Epithelial cell of prostate (primary cell): ENCODE data around the gene CENPQ.
A peak's percentile ranks its signal among the peaks of the same experiment; 100 is the strongest.

Experiments used
- DNase-seq: peaks from one replicate; pipeline ENCODE4 v3.0.0-alpha.2; 2011; ENCODE audit warnings: low read depth, low spot score
- H3K27ac ChIP-seq: fragments of 450-650 bp; 2 replicates; pipeline ENCODE4 v1.5.1; 2017; ENCODE audit warnings: mild to moderate bottlenecking

CENPQ gene

DNA sequence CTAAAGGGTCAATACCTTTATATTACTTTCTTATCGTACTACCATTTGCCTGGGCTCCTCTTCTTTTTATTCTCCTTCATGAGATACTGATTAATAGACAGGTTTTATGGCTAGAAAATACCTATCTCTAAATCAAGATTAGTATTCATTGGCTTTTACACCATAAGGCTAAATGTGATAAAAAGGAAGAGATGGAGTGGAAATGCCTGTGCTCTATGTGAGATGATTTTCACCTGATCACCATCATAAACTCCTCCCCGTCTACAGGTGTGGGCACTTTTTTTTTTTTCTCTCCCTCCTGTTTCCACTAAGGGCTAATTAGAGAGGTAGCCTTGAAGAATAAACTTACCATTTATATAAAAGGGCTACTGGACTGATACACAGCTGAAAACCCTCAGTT lies 36.5 kb downstream of the CENPQ start, which contains the start of gene GLYATL3:
Gene GLYATL3 (plus strand): TSS at position 301 of the 400 bp plus-strand sequence. CDS start 12,068 bp downstream, outside the sequence.
- H3K27ac ChIP-seq: no peak within 1 kb of the TSS
- no peak for DNase-seq

DNA sequence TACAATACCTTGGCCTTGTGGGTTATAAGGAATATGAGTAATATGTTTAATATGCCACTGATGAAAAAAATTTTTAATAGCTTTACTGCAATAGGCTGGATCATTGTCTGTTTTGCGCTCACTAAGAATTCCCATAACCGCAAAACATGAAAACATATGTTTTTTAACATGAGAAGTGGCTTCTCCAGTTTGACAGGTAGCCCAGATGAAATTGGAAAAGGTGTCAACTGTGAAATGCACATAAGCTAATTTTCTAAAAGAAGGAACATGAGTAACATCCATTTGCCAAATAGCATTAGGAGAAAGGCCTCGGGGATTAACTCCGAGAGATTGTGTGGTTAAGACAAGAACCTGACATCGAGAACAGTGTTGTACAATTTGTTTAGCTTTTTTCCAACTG lies 41.5 kb downstream of the CENPQ start:
- H3K27ac ChIP-seq: no peak overlapping the region
- DNase-seq: no peak

DNA sequence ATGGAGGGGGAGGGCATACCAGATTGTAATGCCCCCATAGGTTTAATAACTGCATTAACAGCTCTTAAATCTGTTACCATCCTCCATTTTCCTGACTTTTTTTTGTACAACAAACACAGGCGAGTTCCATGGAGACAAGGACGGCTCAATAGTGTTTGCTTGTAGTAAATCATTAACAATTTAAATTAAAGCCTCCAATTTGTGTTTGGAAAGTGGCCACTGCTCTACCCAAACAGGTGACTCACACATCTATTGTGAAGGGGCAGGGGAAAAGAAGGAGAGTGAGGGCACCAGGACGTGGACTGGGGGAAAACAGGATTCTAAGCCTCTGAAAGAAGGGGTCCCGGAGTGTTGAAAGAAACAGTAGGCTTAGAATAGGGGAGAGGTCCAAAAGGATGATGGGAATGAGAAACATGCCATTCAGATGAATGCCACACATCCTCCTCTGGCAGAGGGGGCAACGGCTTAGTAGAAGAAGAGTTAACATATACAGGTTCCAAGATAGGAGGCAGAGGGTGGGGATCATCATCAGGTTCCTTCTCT lies 43.5 kb downstream of the CENPQ start:
- no peak for DNase-seq
- no peak overlapping the region for H3K27ac ChIP-seq

DNA sequence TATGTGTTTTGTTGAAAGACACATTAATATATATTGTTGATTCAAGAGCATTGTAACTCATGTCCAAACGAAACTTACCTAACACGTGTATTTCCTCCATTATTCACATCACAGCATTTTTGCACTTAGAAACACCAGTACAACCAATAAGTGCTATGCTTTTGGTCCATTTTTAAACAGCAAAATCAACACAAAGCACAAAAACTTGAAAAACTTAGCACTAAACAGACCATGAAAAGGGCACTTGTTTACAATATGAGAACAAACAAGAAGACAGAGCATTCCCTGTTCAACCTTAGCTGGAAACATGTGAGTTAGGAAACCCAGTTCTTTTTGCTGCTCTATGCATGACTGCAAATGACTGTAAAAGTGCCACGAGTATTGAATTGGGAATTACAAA lies 46.2 kb downstream of the CENPQ start:
- no peak for DNase-seq
- H3K27ac ChIP-seq: no peak overlapping the region

DNA sequence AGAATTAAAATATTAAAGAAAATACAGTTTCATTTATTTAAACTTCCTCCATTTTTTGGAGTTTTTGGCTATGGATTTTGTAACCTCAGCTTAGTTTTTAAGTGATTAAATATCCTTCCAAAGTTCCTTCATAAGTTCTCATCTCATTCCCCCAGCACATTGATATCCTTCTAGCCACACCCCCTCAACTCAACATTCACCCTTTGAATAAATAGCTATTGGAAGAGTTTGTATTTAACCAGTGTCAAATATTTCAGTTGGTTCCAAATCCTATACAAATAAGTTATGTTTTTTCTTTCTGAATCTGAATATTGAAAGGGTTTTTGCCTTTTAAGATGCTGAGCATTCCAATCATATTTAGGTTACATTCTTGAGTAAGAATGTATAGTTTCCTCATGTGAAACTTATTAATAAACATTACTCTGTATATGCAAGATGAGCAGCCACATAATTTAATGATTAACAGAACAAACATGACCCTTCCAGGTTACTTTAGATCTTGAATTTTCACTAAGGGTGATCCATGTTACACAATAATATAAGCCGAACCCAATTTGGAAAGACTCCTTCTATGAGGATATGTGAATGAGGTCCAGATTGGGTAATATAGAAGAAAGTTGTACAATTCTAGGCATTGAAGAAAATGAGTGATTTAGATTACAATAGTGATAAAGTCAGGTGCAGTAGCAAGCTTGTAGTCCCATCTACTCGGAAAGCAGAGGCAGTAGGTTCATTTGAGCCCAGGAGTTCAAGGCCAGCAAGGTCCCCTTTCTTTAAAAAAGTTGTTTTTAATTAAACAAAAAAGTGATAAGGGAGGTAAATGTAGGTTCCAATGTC lies 50.2 kb downstream of the CENPQ start:
- DNase-seq: no peak
- H3K27ac ChIP-seq: no peak overlapping the region

DNA sequence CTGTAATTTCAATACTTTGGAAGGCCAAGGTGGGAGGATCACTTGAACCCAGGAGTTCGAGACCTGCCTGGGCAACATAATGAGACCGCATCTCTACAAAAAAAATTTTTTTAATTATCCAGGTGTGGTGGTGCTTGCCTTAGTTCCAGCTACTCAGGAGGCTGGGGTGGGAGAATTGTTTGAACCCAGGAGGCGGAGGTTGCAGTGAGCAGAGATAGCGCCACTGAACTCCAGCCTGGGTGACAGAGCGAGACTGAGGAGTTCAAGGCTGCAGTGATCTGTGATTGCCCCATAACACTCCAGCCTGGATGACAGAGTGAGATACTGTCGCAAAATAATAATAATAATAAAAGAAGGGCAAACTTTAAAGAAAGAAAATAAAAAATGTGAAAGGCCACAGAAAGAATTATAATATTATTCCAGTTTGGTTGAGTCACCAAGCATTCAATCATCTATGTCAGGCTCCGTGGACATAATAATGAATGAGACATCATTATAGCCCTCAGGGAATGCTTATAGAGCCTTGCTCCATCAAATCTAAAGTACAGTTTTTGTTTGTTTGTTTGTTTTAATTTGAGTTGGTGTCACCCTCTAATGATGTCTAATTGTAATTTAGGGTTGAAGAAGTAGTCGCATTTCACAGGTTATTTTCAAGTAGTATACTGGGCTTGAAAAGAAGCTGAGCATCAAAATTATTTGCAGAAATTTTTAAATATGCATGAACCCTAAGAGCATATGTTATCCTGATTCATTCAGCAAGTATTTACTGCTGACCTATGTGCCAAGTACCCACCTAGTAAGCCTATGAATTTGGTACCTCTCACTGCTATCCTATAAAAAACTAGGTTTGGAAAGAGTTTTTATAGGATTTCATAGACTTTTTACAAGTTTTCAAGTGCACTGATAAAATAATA lies 51.7 kb downstream of the CENPQ start:
- H3K27ac ChIP-seq: peak overlapping the region; percentile 20
- no peak for DNase-seq

DNA sequence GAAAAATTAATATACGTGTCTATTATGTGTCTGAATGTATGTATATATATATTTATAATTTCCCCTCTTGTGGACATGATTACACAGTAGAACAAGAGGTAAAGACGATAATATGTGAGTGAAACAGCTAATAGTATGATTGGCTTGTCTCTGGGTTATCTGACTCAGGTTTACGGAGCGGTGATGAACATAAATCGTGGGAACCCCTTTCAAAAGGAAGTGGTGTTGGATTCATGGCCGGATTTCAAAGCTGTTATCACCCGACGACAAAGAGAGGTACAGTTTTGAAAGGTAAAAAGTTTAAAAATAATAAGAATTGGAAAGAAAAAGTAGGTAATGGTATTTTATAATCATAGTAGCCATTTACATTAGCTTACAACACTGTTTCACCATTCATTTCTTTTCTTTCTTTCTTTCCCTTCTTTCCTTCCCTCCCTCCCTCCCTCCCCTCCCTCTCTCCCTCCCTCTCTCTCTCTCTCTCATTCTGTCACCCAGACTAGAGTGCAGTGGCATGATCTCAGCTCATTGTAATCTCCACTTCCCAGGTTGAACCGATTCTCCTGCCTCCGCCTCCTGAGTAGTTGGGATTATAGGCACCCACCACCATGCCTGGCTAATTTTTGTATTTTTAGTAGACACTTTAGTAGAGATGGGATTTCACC lies 52.4 kb downstream of the CENPQ start:
- H3K27ac ChIP-seq: peak overlapping the region; percentile 20
- no peak for DNase-seq

DNA sequence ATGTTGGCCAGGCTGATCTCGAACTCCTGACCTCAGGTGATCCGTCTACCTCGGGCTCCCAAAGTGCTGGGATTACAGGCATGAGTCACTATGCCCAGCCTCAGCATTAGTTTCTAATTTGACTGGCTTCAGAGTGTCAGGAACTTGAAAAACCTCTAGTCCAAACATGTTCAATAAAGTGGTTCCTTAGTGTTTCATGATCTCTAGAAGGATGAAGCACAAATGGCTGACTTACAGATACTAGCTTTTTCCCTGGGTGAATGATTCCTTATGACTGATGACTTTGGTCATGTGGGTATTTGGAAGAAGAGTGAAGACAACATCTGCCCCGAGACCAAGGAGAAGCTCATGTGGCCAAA lies 53.0 kb downstream of the CENPQ start:
- peak overlapping the region; percentile 20 for H3K27ac ChIP-seq
- DNase-seq: peak; percentile 36

DNA sequence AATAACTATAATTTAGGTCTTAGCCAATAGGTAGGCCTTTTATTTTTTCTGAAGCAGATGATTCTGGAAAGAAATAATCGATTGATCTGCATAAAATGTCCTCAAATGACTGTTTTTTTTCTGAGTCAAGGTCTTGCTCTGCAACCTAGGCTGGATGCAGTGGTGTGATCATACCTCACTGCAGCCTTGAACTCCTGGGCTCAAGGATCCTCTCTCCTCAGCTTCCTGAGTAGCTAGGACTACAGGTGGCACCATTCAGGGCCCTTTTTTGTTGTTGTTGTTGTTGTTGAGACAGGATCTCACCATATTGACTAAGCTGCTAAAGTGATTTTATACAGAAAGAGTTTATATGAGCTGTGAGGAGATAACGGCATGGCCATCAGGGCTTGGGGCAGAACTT lies 54.7 kb downstream of the CENPQ start:
- no peak for DNase-seq

DNA sequence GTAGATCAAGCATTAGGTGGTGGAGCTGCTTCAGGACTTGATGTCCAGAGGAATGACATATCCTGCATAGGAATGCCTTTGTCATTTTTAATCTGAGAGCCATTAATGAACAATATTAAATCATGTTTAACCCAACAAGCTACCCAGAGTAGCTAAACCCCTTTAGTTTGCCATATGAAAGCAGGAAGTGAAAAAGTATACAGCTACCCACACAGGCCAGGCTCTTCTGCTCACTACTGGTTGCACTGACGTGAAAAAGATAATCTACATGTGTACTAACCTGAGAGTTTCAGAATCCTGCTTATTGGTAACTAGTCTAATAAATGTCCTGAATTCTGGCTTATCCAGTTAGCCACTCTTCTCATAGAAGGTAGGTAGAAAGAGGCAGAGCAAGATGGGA lies 56.5 kb downstream of the CENPQ start:
- no peak for DNase-seq
- no peak overlapping the region for H3K27ac ChIP-seq

More for the DNA sequence above, 54.7 kb downstream of the CENPQ start:
- H3K27ac ChIP-seq: no peak overlapping the region

DNA sequence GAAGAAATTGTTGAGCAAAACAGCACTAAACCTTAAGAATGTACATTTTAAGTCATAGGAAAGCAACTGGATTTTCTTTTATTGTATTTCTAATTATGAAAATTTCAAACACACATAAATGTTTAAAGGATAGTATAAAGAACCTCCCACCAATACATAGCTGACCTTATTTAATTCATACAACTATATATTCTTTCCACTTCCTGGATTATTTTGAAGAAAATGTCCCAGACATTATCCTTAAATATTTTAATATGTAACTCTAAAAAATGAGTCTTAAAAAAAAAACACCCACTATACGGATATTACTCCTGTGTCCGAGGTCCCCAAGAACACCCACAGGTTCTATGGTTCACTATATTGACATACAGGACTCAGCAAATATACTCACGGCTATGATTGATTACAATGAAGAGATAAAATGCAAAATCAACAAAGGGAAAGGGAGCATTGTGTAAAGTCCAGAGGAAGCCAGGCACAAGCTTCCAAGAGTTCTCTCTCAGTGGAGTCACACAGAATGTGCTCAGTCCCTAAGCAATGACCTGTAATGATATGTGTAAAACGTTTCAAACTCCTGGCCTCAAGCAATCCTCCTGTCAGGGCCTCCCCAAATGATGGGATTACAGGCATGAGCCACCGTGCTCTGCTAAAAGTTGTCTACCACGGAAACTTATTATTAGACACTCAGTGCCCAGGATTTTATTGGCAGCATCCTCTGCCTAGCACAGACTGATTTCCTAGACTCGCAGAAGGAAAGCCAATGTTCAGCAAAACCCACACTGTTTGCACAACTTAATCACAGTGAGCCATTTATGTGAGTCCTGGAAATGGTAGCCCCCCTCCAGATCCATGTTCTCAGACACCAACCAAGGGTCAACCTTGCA lies 59.8 kb downstream of the CENPQ start:
- H3K27ac ChIP-seq: no peak overlapping the region
- DNase-seq: no peak

DNA sequence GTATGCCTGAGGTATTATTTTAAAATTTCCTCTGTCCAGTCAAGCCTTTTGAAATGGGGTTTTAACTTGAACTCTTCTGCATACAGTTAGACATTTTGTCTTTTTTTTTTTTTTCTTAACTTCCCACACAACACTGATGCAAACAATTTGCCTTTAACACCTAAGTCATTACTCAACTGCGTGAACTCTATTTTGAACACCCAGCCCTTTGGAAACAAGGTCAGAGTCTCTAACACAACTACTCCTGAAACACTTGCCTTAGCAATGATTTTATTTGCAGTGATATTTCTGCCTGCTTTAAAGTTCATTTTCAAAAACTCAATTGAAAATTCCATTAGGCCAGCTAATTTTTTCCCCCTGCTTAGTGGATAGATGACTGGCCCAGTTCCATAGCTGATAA lies 60.7 kb downstream of the CENPQ start:
- no peak overlapping the region for H3K27ac ChIP-seq
- no peak for DNase-seq

DNA sequence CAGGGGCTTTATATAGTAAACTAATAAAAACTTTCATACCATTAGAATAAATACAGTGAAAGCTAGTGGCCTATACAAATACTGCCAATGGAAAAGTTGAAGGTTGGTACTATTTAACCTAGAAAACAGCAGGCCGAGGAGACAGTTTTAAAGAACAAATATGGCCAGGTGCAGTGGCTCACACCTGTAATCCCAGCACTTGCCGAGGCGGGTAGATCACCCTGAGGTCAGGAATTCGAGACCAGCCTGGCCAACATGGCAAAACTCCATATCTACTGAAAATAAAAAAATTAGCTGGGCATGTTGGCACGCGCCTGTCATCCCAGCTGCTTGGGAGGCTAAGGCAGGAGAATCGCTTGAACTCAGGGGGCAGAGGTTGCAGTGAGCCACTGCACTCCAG lies 61.4 kb downstream of the CENPQ start:
- no peak overlapping the region for H3K27ac ChIP-seq
- DNase-seq: no peak

DNA sequence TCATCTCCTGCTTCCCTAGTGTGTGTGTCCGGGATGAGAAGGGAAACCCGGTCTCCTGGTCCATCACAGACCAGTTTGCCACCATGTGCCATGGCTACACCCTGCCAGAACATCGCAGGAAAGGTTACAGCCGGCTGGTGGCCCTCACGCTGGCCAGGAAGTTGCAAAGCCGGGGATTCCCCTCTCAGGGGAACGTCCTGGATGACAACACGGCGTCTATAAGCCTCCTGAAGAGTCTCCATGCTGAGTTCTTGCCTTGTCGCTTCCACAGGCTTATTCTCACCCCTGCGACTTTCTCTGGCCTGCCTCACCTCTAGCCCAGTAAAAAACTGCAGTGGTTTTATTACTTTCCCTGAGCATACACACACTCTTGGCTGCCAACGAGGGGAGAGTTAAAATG lies 63.4 kb downstream of the CENPQ start:
- no peak for DNase-seq
- no peak overlapping the region for H3K27ac ChIP-seq

DNA sequence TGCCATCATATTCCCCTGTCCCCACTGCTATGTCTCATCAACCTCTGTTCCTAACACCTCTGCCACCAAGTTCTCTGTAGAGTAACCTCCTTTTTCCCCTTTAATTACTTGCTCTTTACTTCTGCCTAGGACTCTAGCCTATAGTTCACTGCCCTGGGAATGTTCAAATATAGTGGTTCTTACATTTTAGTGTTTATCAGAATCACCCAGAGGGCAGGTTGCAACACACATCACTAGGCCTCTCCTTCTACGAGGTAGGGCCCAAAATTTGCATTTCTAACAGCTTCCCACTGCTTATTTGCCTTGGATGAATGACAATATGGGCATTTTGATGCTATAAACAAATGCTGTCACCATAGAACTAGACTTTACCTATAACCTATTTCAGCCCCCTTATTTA lies 64.2 kb downstream of the CENPQ start:
- H3K27ac ChIP-seq: no peak overlapping the region
- DNase-seq: no peak

DNA sequence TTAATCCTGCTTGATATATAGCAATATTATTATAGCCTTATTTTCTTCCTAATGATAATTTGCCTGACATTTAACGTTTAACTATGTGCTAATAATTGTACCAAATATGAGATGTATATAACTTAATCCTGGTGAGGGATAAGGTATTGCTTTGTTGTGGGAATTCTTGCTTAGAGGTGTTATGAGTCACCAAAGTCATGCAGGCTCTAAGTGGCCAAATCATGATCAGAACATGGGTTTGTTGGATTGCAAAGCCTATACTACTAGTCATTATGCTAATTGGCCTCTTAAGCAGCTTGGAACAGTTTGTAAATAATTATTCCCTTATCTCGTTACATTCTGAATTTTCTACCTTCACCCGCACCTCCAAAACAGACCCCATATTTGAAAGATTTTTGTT lies 65.4 kb downstream of the CENPQ start:
- DNase-seq: no peak
- no peak overlapping the region for H3K27ac ChIP-seq

DNA sequence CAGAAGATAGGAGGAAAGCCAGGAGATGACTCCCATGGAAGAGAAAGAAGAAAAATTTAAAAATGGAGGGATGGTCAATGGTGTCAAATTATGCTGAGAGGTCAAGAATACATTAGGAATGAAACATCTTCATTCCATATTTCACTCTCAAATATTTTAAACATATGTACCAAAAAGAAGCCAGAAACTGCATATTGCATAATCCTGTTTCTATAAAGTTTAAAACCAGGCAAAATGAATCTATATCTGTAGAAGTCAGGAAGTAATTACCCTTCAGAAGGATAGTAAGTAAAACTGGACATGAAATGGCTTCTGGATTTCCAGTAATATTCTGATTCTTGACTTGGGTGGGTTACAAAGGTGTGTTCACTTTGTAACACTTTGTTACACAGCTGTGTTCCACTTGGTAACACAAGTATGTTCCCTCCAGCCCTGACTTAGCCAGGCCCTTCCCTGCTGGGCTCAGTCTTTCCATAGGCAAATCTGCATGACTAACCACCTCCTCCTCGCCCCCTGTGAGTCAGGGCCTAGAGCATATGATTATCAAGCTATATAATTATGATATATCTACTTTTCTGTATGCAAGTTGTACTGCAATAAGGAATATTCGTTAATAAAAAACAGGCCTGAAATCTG lies 67.1 kb downstream of the CENPQ start:
- no peak overlapping the region for H3K27ac ChIP-seq
- DNase-seq: no peak

DNA sequence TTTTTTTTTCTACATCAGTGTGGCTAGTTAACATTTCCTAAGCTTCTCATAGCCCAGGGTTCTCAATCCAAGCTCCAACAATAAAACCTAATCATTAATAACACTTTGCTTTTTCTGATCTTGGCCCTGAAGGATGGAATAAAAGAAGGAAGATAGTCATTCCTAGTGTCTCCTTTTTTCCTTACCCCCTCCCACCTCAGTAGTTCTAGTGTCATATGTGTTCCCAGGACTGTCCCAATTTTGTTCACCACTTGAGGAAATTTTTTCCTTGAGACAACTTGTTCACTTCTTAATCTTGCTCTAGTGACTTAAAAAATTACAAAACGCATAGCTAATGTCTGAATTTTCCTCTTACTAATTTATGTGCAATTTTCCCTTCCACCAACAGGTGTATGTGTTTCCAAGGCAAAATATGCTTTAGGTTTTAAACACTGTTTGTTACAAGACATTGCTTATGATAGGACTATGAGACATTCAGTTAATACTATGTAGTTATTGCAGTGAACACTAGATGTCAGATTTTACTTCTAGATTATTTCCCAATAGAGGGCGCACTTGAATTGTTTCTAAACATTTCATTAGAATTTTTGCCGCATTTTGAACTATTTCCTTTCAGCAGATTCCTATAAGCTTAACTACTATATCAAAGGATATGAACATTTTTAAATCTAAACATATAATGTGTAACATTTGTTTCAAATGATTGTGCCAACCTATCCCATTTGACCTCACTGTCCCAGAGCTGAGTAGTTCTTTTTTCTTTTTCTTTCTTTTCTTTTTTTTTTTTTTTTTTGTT lies 68.8 kb downstream of the CENPQ start:
- peak; percentile 18 for DNase-seq
- no peak overlapping the region for H3K27ac ChIP-seq
